PC-3 (cell line): Measurements from ENCODE around the gene EXOC6B.

Source experiments
- CTCF ChIP-seq: fragments of 300-600 bp; sonication (generic); conservative IDR thresholded peaks from 2 replicates; pipeline ENCODE4 v1.5.1; 2017; ENCODE audit warnings: antibody characterized with exemption, low read depth, mild to moderate bottlenecking, low read length
- EZH2 ChIP-seq: fragments of 300-600 bp; sonication (generic); IDR thresholded peaks from one replicate; pipeline ENCODE4 v1.6.1; 2017; ENCODE audit warnings: antibody characterized with exemption, mild to moderate bottlenecking, low read length; ENCODE audit not compliant: unreplicated experiment
- EZH2phosphoT487 ChIP-seq: fragments of 300-600 bp; sonication (generic); IDR thresholded peaks from 2 replicates; pipeline ENCODE4 v1.6.1; 2018; ENCODE audit warnings: mild to moderate bottlenecking, antibody characterized with exemption, low read length, borderline replicate concordance

DNA sequence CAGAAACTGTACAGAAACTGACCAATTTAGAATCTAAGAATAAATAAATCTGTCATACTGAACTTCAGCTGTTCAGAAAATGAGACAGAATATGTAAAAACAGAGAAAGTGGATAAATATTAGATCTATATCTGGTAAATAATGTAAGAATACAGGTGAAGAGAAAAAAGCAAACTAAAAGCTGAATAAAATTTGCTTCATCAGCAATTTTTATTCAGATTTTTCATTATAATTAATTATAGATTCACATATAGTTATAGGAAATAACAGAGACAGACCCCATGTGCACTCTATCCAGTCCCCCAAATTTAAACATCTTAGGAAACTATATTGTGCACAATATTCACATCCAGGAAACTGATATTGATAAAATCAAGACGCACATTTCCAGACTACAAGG, 299.2 kb downstream of the EXOC6B start:
- TF ChIP-seq EZH2 = no peak
- TF ChIP-seq CTCF = no peak
- TF ChIP-seq EZH2phosphoT487 = no peak
